Measurements from ENCODE around the gene SENP5. TPM values are rescaled to one million over a fixed set of nuclear protein-coding genes. Genes with fewer than 3 reads are reported as not detected.

SENP5 gene
- polyA plus RNA-seq, 2 donors, result 5.7 to 8.4 TPM

- Histone ChIP-seq H3K9me3 (ENCODE audit: control insufficient read depth in 2 of 2, insufficient read depth in 1 of 2, low read depth in 1 of 2, low read length in 1 of 2) (no peaks in the 10 kb centered on the region), H3K4me1 (ENCODE audit: control insufficient read depth in 2 of 2, insufficient read depth in 2 of 2, low read length in 1 of 2) (no peaks in the 10 kb centered on the region), H3K27ac (ENCODE audit: low read depth in 2 of 2, low read length in 1 of 2) (no peak overlapping the region), H3K4me3 (ENCODE audit: low read depth in 1 of 2, low read length in 2 of 2) (no peak overlapping the region), H3K27me3 (ENCODE audit: control insufficient read depth in 1 of 2, insufficient read depth in 2 of 2, low read length in 2 of 2) (no peaks in the 10 kb centered on the region), H3K36me3 (ENCODE audit: control insufficient read depth in 2 of 2, insufficient read depth in 2 of 2, low read length in 1 of 2) (peaks cover 0 to 7% of the 10 kb centered on the region in 2 donors)
- WGBS, 2 donors, result 96% methylated on average over 4 of the region's 4 CpGs
Observed at GRCh38 chr3:196914866-196915265, 47.1 kb downstream of the SENP5 start.

GRCh38 chr3:196915375-196915774 lies 47.7 kb downstream of the SENP5 start:
- Histone ChIP-seq H3K27ac (ENCODE audit: low read depth in 2 of 2, low read length in 1 of 2) (no peak overlapping the region), H3K36me3 (ENCODE audit: control insufficient read depth in 2 of 2, insufficient read depth in 2 of 2, low read length in 1 of 2) (peaks cover 0 to 7% of the 10 kb centered on the region in 2 donors), H3K9me3 (ENCODE audit: control insufficient read depth in 2 of 2, insufficient read depth in 1 of 2, low read depth in 1 of 2, low read length in 1 of 2) (no peaks in the 10 kb centered on the region), H3K4me1 (ENCODE audit: control insufficient read depth in 2 of 2, insufficient read depth in 2 of 2, low read length in 1 of 2) (no peaks in the 10 kb centered on the region), H3K4me3 (ENCODE audit: low read depth in 1 of 2, low read length in 2 of 2) (no peak overlapping the region), H3K27me3 (ENCODE audit: control insufficient read depth in 1 of 2, insufficient read depth in 2 of 2, low read length in 2 of 2) (no peaks in the 10 kb centered on the region)
- 98 to 100% methylated on average over 3 of the region's 3 CpGs for WGBS, 2 donors

- Histone ChIP-seq H3K4me3 (ENCODE audit: low read depth in 1 of 2, low read length in 2 of 2) (no peak overlapping the region), H3K27me3 (ENCODE audit: control insufficient read depth in 1 of 2, insufficient read depth in 2 of 2, low read length in 2 of 2) (no peaks in the 10 kb centered on the region), H3K27ac (ENCODE audit: low read depth in 2 of 2, low read length in 1 of 2) (no peak overlapping the region), H3K4me1 (ENCODE audit: control insufficient read depth in 2 of 2, insufficient read depth in 2 of 2, low read length in 1 of 2) (no peaks in the 10 kb centered on the region), H3K36me3 (ENCODE audit: control insufficient read depth in 2 of 2, insufficient read depth in 2 of 2, low read length in 1 of 2) (peaks cover 0 to 7% of the 10 kb centered on the region in 2 donors), H3K9me3 (ENCODE audit: control insufficient read depth in 2 of 2, insufficient read depth in 1 of 2, low read depth in 1 of 2, low read length in 1 of 2) (no peaks in the 10 kb centered on the region)
- 88 to 95% methylated on average over 1 of the region's 1 CpG for WGBS, 2 donors
Observed at GRCh38 chr3:196916221-196916620, 48.5 kb downstream of the SENP5 start.

GRCh38 chr3:196916995-196917394 lies 49.3 kb downstream of the SENP5 start:
- H3K27ac ChIP-seq (ENCODE audit: low read depth in 2 of 2, low read length in 1 of 2), result no peak overlapping the region
- WGBS, 2 donors, result 93 to 98% methylated on average over 3 of the region's 3 CpGs
- no peaks in the 10 kb centered on the region for H3K27me3 ChIP-seq (ENCODE audit: control insufficient read depth in 1 of 2, insufficient read depth in 2 of 2, low read length in 2 of 2)
- peaks cover 0 to 7% of the 10 kb centered on the region in 2 donors for H3K36me3 ChIP-seq (ENCODE audit: control insufficient read depth in 2 of 2, insufficient read depth in 2 of 2, low read length in 1 of 2)
- H3K4me1 ChIP-seq (ENCODE audit: control insufficient read depth in 2 of 2, insufficient read depth in 2 of 2, low read length in 1 of 2), result no peaks in the 10 kb centered on the region
- no peaks in the 10 kb centered on the region for H3K9me3 ChIP-seq (ENCODE audit: control insufficient read depth in 2 of 2, insufficient read depth in 1 of 2, low read depth in 1 of 2, low read length in 1 of 2)
- H3K4me3 ChIP-seq (ENCODE audit: low read depth in 1 of 2, low read length in 2 of 2), result no peak overlapping the region

- H3K4me3 ChIP-seq (ENCODE audit: low read depth in 1 of 2, low read length in 2 of 2), result no peak overlapping the region
- H3K27ac ChIP-seq (ENCODE audit: low read depth in 2 of 2, low read length in 1 of 2), result no peak overlapping the region
- H3K36me3 ChIP-seq (ENCODE audit: control insufficient read depth in 2 of 2, insufficient read depth in 2 of 2, low read length in 1 of 2), result peaks cover 0 to 9% of the 10 kb centered on the region in 2 donors
- no peaks in the 10 kb centered on the region for H3K9me3 ChIP-seq (ENCODE audit: control insufficient read depth in 2 of 2, insufficient read depth in 1 of 2, low read depth in 1 of 2, low read length in 1 of 2)
- no peaks in the 10 kb centered on the region for H3K27me3 ChIP-seq (ENCODE audit: control insufficient read depth in 1 of 2, insufficient read depth in 2 of 2, low read length in 2 of 2)
- no peaks in the 10 kb centered on the region for H3K4me1 ChIP-seq (ENCODE audit: control insufficient read depth in 2 of 2, insufficient read depth in 2 of 2, low read length in 1 of 2)
- WGBS, 2 donors, result 73 to 90% methylated on average over 2 of the region's 2 CpGs
Observed at GRCh38 chr3:196918968-196919367, 51.2 kb downstream of the SENP5 start.

- Histone ChIP-seq H3K4me1 (ENCODE audit: control insufficient read depth in 2 of 2, insufficient read depth in 2 of 2, low read length in 1 of 2) (no peaks in the 10 kb centered on the region), H3K36me3 (ENCODE audit: control insufficient read depth in 2 of 2, insufficient read depth in 2 of 2, low read length in 1 of 2) (peaks cover 0 to 3% of the 10 kb centered on the region in 2 donors), H3K4me3 (ENCODE audit: low read depth in 1 of 2, low read length in 2 of 2) (no peak overlapping the region), H3K27ac (ENCODE audit: low read depth in 2 of 2, low read length in 1 of 2) (no peak overlapping the region), H3K9me3 (ENCODE audit: control insufficient read depth in 2 of 2, insufficient read depth in 1 of 2, low read depth in 1 of 2, low read length in 1 of 2) (no peaks in the 10 kb centered on the region), H3K27me3 (ENCODE audit: control insufficient read depth in 1 of 2, insufficient read depth in 2 of 2, low read length in 2 of 2) (no peaks in the 10 kb centered on the region)
- 56 to 86% methylated on average over 2 of the region's 2 CpGs for WGBS, 2 donors
Observed at GRCh38 chr3:196920733-196921132, 53.0 kb downstream of the SENP5 start.

GRCh38 chr3:196927571-196928453 lies 60.1 kb downstream of the SENP5 start:
- no peak overlapping the region for H3K27ac ChIP-seq (ENCODE audit: low read depth in 2 of 2, low read length in 1 of 2)
- no peaks in the 10 kb centered on the region for H3K27me3 ChIP-seq (ENCODE audit: control insufficient read depth in 1 of 2, insufficient read depth in 2 of 2, low read length in 2 of 2)
- no peaks in the 10 kb centered on the region for H3K9me3 ChIP-seq (ENCODE audit: control insufficient read depth in 2 of 2, insufficient read depth in 1 of 2, low read depth in 1 of 2, low read length in 1 of 2)
- peaks cover 10 to 13% of the 10 kb centered on the region in 2 donors for H3K36me3 ChIP-seq (ENCODE audit: control insufficient read depth in 2 of 2, insufficient read depth in 2 of 2, low read length in 1 of 2)
- H3K4me3 ChIP-seq (ENCODE audit: low read depth in 1 of 2, low read length in 2 of 2), result no peak overlapping the region
- 93 to 95% methylated on average over 7 of the region's 7 CpGs for WGBS, 2 donors
- H3K4me1 ChIP-seq (ENCODE audit: control insufficient read depth in 2 of 2, insufficient read depth in 2 of 2, low read length in 1 of 2), result no peaks in the 10 kb centered on the region

- H3K4me3 ChIP-seq (ENCODE audit: low read depth in 1 of 2, low read length in 2 of 2), result no peak overlapping the region
- H3K4me1 ChIP-seq (ENCODE audit: control insufficient read depth in 2 of 2, insufficient read depth in 2 of 2, low read length in 1 of 2), result no peaks in the 10 kb centered on the region
- H3K36me3 ChIP-seq (ENCODE audit: control insufficient read depth in 2 of 2, insufficient read depth in 2 of 2, low read length in 1 of 2), result peaks cover 18 to 21% of the 10 kb centered on the region in 2 donors
- H3K9me3 ChIP-seq (ENCODE audit: control insufficient read depth in 2 of 2, insufficient read depth in 1 of 2, low read depth in 1 of 2, low read length in 1 of 2), result no peaks in the 10 kb centered on the region
- no peak overlapping the region for H3K27ac ChIP-seq (ENCODE audit: low read depth in 2 of 2, low read length in 1 of 2)
- no peaks in the 10 kb centered on the region for H3K27me3 ChIP-seq (ENCODE audit: control insufficient read depth in 1 of 2, insufficient read depth in 2 of 2, low read length in 2 of 2)
- WGBS, 2 donors, result 90 to 94% methylated on average over 4 of the region's 4 CpGs
Observed at GRCh38 chr3:196931157-196931556, 63.4 kb downstream of the SENP5 start.

GRCh38 chr3:196931828-196932587 lies 64.3 kb downstream of the SENP5 start:
- H3K36me3 ChIP-seq (ENCODE audit: control insufficient read depth in 2 of 2, insufficient read depth in 2 of 2, low read length in 1 of 2), result peaks cover 22% of the 10 kb centered on the region in 2 donors
- WGBS, 2 donors, result 81 to 87% methylated on average over 12 of the region's 12 CpGs
- no peak overlapping the region for H3K27ac ChIP-seq (ENCODE audit: low read depth in 2 of 2, low read length in 1 of 2)
- H3K9me3 ChIP-seq (ENCODE audit: control insufficient read depth in 2 of 2, insufficient read depth in 1 of 2, low read depth in 1 of 2, low read length in 1 of 2), result no peaks in the 10 kb centered on the region
- no peaks in the 10 kb centered on the region for H3K4me1 ChIP-seq (ENCODE audit: control insufficient read depth in 2 of 2, insufficient read depth in 2 of 2, low read length in 1 of 2)
- no peak overlapping the region for H3K4me3 ChIP-seq (ENCODE audit: low read depth in 1 of 2, low read length in 2 of 2)
- no peaks in the 10 kb centered on the region for H3K27me3 ChIP-seq (ENCODE audit: control insufficient read depth in 1 of 2, insufficient read depth in 2 of 2, low read length in 2 of 2)
